ENCODE measurements around the gene CDKN1B. TPM values are rescaled to one million over a fixed set of nuclear protein-coding genes. Genes with fewer than 3 reads are reported as not detected.

CDKN1B gene
- total RNA-seq, 4 donors from 2014 or later = 18.4 to 86.2 (median 26.5) TPM

DNA sequence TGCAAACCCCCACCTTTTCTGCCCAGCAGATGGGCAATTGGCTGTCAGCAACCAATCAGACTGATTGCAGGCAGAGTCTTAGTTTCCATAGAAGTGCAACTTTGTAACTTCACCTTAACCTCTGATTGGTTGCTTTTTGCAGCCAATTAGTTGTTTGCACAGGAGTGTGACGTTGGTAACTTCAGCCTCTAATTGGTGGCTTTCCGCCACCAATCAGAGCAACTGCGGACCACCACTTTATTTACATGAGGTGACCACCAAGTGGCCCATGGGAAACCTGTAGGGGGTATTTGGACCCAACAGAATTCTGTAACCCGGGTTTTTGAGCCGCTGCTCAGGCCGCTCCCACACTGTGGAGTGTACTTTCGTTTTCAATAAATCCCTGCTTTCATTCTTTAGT, 32.3 kb downstream of the CDKN1B start:
- DNase-seq (ENCODE audit: low spot score) (no peak), ATAC-seq (ENCODE audit: low FRiP score) (peak; percentile 48)
- TF ChIP-seq, protein P1, sequence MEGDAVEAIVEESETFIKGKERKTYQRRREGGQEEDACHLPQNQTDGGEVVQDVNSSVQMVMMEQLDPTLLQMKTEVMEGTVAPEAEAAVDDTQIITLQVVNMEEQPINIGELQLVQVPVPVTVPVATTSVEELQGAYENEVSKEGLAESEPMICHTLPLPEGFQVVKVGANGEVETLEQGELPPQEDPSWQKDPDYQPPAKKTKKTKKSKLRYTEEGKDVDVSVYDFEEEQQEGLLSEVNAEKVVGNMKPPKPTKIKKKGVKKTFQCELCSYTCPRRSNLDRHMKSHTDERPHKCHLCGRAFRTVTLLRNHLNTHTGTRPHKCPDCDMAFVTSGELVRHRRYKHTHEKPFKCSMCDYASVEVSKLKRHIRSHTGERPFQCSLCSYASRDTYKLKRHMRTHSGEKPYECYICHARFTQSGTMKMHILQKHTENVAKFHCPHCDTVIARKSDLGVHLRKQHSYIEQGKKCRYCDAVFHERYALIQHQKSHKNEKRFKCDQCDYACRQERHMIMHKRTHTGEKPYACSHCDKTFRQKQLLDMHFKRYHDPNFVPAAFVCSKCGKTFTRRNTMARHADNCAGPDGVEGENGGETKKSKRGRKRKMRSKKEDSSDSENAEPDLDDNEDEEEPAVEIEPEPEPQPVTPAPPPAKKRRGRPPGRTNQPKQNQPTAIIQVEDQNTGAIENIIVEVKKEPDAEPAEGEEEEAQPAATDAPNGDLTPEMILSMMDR (IDR thresholded peaks at IDR 0.05) = no peak

DNA sequence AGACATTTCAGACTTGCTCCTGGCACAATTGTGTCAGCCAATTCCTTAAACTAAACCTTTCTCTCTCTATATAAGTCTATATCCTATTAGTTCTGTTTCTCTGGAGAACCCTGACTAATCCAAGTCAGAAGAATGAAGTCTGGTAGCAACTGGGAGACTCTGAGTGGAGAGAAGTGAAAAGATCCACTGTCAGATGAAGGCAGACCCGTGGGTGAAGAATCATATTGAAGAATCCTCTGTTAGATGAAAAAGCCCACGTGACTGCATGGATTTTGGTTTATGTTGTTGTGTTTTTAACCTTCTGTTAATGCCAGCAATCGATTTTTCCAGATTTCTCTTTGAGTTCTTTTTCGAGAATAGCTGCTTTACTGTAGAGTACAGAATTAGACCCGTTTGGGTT, 38.8 kb downstream of the CDKN1B start:
- no peak for DNase-seq (ENCODE audit: low spot score)

DNA sequence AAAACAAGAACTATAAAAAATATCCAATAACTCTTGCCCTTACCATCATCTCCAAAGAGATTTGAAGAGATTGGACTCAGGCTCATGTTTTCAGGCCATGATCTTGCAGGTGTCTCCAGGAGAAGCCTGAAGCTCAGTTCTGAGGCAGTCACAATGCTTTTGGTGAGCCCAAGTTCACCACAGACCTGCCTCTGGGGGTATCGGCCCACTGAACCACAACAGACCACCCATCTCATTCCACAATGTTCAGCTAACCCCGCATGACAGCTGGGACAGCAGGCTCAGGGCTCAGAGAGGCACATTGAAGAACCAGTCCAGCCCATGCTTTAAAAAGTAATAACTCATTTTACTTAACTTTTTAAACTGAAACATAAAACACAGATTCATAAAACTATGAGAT, 40.0 kb downstream of the CDKN1B start:
- TF ChIP-seq, protein P1 (IDR thresholded peaks at IDR 0.05) = no peak
- no peak for DNase-seq (ENCODE audit: low spot score)
- no peak for ATAC-seq (ENCODE audit: low FRiP score)

More for the DNA sequence above, 38.8 kb downstream of the CDKN1B start:
- ATAC-seq (ENCODE audit: low FRiP score) = no peak
- TF ChIP-seq, protein P1 (IDR thresholded peaks at IDR 0.05) = no peak

DNA sequence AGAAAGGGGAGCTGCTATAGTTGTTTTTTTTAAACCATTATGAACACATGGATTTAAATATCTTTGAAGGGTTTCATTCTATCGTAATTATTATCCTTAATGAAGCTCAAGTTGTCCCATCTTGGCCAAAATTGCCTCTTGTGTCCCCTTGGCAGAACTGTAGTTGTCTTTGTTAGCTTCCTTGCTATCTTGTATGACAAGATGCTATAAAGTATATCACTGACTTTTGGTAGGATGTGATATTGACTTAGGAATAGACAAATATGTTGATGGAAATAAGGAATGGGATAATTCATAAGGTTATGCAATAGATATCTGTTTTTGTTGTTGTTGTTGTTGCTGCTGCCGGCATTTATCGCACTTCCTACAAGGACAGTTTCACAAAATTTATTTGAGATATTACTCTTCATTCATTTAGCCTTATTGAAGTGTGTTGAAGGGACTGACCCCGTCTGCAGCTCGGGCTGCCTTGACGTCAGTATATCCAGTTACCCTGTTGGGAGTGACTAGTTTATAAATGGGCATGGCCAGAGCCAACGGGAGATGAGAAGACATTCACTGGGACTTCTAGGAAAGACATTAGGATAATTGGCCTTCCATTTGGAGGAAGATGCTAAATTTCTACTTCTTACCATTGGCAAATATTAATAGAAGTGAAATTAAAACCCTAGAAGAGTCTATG, 42.2 kb downstream of the CDKN1B start:
- DNase-seq (ENCODE audit: low spot score) (no peak), ATAC-seq (ENCODE audit: low FRiP score) (no peak)
- TF ChIP-seq, protein P1 (IDR thresholded peaks at IDR 0.05) = no peak

DNA sequence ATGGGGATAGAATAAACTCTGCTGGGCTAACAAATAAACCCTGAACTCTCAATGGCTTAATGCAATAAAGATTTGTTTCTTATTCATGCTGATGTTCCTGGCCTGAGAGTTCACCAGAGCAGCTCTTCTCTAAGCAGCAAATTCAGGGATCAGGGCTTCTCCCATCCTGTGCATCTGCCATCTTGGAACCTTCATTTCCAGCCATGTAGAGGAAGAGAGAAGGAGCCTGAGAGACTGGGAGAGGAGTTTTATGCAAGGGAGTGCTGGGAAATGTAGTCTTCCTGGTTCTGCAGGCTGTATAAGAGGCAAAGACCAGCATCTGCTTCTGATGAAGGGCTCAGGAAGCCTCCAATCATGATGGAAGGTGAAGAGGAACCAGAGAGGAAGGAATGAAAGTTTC, 47.7 kb downstream of the CDKN1B start:
- TF ChIP-seq, protein P1 (IDR thresholded peaks at IDR 0.05) = no peak
- no peak for ATAC-seq (ENCODE audit: low FRiP score)
- DNase-seq (ENCODE audit: low spot score) = no peak

DNA sequence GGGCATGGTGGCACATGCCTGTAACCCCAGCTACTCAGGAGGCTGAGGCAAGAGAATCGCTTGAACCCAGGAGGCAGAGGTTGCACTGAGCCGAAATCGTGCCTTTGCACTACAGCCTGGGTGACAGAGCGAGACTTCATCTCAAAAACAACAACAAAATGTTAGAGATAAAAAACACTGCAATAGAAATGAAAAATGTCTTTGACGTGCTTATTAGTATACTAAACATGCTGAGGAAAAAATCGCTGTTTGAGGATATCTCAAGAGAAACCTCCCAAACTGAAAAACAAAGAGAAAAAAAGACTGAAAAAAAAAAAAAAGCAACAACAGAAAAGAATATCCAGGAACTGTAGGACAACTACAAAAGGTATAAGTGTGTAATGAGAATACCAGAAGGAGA, 53.1 kb downstream of the CDKN1B start:
- TF ChIP-seq, protein P1 (IDR thresholded peaks at IDR 0.05) = no peak
- no peak for ATAC-seq (ENCODE audit: low FRiP score)
- DNase-seq (ENCODE audit: low spot score) = no peak

Small RNA genes within 50 kb of the gene (small RNA-seq; reads per million reads assigned to genes)
- gene MIR613 = not detected

Other genes with a start within 250 kb of the CDKN1B start
- gene DUSP16, start 154.5 kb upstream of the CDKN1B start, total RNA-seq = 10 to 100 TPM; 18.2 to 29.6 (median 18.7) TPM
- 10 to 100 TPM; 53.0 to 73.9 (median 63.1) TPM for gene CREBL2, start 105.5 kb upstream of the CDKN1B start, total RNA-seq
- 1 to 10 TPM in 2 of 4 donors, under 1 TPM in 1, not detected in 1; 0.38 to 1.3 (median 1.2) TPM for gene GPR19, start 21.2 kb upstream of the CDKN1B start, total RNA-seq
- 100 to 1,000 TPM in 3 of 4 donors, 10 to 100 TPM in 1; 96.4 to 336 (median 119) TPM for gene APOLD1, start 68.3 kb downstream of the CDKN1B start, total RNA-seq
- gene DDX47, start 96.0 kb downstream of the CDKN1B start, total RNA-seq = 10 to 100 TPM; 37.4 to 82.0 (median 51.1) TPM
- gene GPRC5A, start 174.2 kb downstream of the CDKN1B start, total RNA-seq = 100 to 1,000 TPM in 2 of 4 donors, 10 to 100 TPM in 2; 11.3 to 284 (median 88.4) TPM
- gene GPRC5D, start 234.8 kb downstream of the CDKN1B start, total RNA-seq = not detected

Data from omental fat pad (tissue), 4 donors.